ENCODE measurements around the gene STUB1. TPM values are rescaled to one million over a fixed set of nuclear protein-coding genes. Genes with fewer than 3 reads are reported as not detected.
A peak's percentile ranks its signal among the peaks of the same experiment; 100 is the strongest.

STUB1 gene
- total RNA-seq, 1 experiment from 2014 or later = 111 TPM

DNA sequence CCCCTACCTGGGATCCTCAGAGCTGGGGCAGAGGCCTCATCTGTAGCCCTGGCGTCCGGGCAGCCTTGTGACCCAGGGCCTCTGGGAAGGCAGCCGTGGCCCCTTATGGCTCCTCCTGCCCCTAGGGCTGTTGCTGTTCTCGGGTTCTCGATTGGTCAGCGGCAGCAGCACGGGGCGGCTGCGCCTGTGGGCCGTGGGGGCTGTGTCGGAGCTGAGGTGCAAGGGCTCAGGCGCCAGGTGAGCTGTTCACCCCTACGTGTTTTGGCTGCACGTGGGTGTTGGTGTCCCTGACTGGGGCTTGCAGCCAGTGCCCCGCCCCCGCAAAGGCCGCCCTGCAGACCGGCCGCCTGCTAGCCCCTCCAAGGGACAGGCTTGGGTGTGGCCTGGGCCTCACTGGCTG lies 18.1 kb upstream of the STUB1 start:
- Histone ChIP-seq H3K4me3 (replicated peaks in 1 of 2; ENCODE audit: low read depth in 1 of 2, low read length in 2 of 2) (no peak overlapping the region), H3K36me3 (ENCODE audit: control insufficient read depth in 1 of 2, insufficient read depth in 2 of 2, low read length in 2 of 2) (no peaks in the 10 kb centered on the region), H3K9ac (ENCODE audit: low read length) (no peak overlapping the region), H3K4me1 (ENCODE audit: control insufficient read depth in 1 of 2, insufficient read depth in 2 of 2, low read length in 2 of 2) (peaks cover 3 to 9% of the 10 kb centered on the region in 2 experiments; a peak in 2 of 4 replicates), H3K4me2 (ENCODE audit: low read length) (no peak overlapping the region), H3K27me3 (ENCODE audit: insufficient read depth, low read length) (no peaks in the 10 kb centered on the region), H4K20me1 (ENCODE audit: insufficient read depth) (no peaks in the 10 kb centered on the region), H2AFZ (ENCODE audit: low read depth, low read length, poor library complexity, severe bottlenecking) (no peak overlapping the region), H3K9me2 (ENCODE audit: insufficient read depth) (no peaks in the 10 kb centered on the region), H3K9me3 (ENCODE audit: control insufficient read depth in 1 of 2, insufficient read depth in 1 of 2, low read depth in 1 of 2, low read length in 2 of 2) (no peaks in the 10 kb centered on the region), H3K79me2 (ENCODE audit: insufficient read depth, low read length) (no peaks in the 10 kb centered on the region), H3K27ac (ENCODE audit: low read depth, low read length) (no peak overlapping the region; the same call in 1 of the 2 replicates)
- RAD21 ChIA-PET (ENCODE audit: low non-redundant PET in 1 of 2, low total read pairs in 2 of 2, uncharacterized antibody in 2 of 2, unreplicated experiment in 2 of 2) = no interaction called here
- BruUV-seq (replicated peaks) = no TSS peak
- ATAC-seq (no peak), DNase-seq (ENCODE audit: low read depth, low spot score) (no peak)
- intact Hi-C loops (cut with micrococcal nuclease) = no loop called here
- TF ChIP-seq EGR1 (IDR thresholded peaks at IDR 0.05; ENCODE audit: low read depth) (no peak), ZBTB33 (IDR thresholded peaks at IDR 0.05; ENCODE audit: extremely low read depth, insufficient replicate concordance, low read length) (no peak), EZH2 (IDR thresholded peaks at IDR 0.05) (no peak), POLR2AphosphoS5 (IDR thresholded peaks at IDR 0.05; ENCODE audit: low read depth, low read length) (no peak), POLR2A (IDR thresholded peaks at IDR 0.05; ENCODE audit: borderline replicate concordance, extremely low read depth, insufficient read depth, insufficient read length) (no peak)
- CTCF ChIA-PET = no interaction called here
- POLR2A ChIA-PET = no interaction called here

DNA sequence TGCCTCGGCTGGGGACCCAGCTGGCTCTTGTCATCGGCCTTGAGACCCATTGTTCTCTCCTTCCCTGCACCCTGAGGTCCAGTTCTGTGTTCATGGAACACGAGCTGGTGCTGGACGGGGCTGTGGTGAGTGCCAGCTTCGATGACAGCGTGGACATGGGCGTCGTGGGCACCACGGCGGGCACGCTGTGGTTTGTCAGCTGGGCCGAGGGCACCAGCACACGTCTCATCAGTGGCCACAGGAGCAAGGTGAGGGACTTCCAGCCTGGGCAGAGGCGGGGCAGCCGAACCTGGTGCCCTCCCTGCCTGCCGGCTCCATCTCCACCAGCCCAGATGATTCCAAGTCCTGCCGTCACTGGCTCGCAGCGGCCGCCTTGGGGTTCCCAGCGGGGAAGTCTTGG lies 17.6 kb upstream of the STUB1 start:
- no peak for DNase-seq (ENCODE audit: low read depth, low spot score)
- TF ChIP-seq RAD21 (IDR thresholded peaks at IDR 0.05; ENCODE audit: low read depth) = no peak
- no peak for TF ChIP-seq POLR2A (IDR thresholded peaks at IDR 0.05; ENCODE audit: borderline replicate concordance, extremely low read depth, insufficient read depth, insufficient read length)
- TF ChIP-seq POLR2AphosphoS5 (IDR thresholded peaks at IDR 0.05; ENCODE audit: low read depth, low read length) = no peak
- TF ChIP-seq, protein P1, sequence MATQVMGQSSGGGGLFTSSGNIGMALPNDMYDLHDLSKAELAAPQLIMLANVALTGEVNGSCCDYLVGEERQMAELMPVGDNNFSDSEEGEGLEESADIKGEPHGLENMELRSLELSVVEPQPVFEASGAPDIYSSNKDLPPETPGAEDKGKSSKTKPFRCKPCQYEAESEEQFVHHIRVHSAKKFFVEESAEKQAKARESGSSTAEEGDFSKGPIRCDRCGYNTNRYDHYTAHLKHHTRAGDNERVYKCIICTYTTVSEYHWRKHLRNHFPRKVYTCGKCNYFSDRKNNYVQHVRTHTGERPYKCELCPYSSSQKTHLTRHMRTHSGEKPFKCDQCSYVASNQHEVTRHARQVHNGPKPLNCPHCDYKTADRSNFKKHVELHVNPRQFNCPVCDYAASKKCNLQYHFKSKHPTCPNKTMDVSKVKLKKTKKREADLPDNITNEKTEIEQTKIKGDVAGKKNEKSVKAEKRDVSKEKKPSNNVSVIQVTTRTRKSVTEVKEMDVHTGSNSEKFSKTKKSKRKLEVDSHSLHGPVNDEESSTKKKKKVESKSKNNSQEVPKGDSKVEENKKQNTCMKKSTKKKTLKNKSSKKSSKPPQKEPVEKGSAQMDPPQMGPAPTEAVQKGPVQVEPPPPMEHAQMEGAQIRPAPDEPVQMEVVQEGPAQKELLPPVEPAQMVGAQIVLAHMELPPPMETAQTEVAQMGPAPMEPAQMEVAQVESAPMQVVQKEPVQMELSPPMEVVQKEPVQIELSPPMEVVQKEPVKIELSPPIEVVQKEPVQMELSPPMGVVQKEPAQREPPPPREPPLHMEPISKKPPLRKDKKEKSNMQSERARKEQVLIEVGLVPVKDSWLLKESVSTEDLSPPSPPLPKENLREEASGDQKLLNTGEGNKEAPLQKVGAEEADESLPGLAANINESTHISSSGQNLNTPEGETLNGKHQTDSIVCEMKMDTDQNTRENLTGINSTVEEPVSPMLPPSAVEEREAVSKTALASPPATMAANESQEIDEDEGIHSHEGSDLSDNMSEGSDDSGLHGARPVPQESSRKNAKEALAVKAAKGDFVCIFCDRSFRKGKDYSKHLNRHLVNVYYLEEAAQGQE (IDR thresholded peaks at IDR 0.05; ENCODE audit: low read depth) = no peak
- TF ChIP-seq CBX3 (IDR thresholded peaks at IDR 0.05; ENCODE audit: low read depth) = no peak
- TF ChIP-seq YY1 (IDR thresholded peaks at IDR 0.05; ENCODE audit: extremely low read depth, insufficient replicate concordance, low read depth, low read length) = no peak
- TF ChIP-seq CEBPB (IDR thresholded peaks at IDR 0.05; ENCODE audit: low read depth) = no peak
- no peak for TF ChIP-seq JUND (IDR thresholded peaks at IDR 0.05)
- TF ChIP-seq, protein P2, sequence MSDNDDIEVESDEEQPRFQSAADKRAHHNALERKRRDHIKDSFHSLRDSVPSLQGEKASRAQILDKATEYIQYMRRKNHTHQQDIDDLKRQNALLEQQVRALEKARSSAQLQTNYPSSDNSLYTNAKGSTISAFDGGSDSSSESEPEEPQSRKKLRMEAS (IDR thresholded peaks at IDR 0.05) = no peak
- TF ChIP-seq ATF3 (IDR thresholded peaks at IDR 0.05) = no peak
- no peak for TF ChIP-seq EGR1 (IDR thresholded peaks at IDR 0.05; ENCODE audit: low read depth)
- Histone ChIP-seq H3K36me3 (ENCODE audit: control insufficient read depth in 1 of 2, insufficient read depth in 2 of 2, low read length in 2 of 2) (no peaks in the 10 kb centered on the region), H3K79me2 (ENCODE audit: insufficient read depth, low read length) (no peaks in the 10 kb centered on the region), H3K9me2 (ENCODE audit: insufficient read depth) (no peaks in the 10 kb centered on the region), H3K9ac (ENCODE audit: low read length) (no peak overlapping the region), H3K27ac (ENCODE audit: low read depth, low read length) (no peak overlapping the region), H2AFZ (ENCODE audit: low read depth, low read length, poor library complexity, severe bottlenecking) (no peak overlapping the region), H3K9me3 (ENCODE audit: control insufficient read depth in 1 of 2, insufficient read depth in 1 of 2, low read depth in 1 of 2, low read length in 2 of 2) (no peaks in the 10 kb centered on the region), H4K20me1 (ENCODE audit: insufficient read depth) (no peaks in the 10 kb centered on the region), H3K4me1 (ENCODE audit: control insufficient read depth in 1 of 2, insufficient read depth in 2 of 2, low read length in 2 of 2) (peaks cover 3 to 12% of the 10 kb centered on the region in 2 experiments; a peak in 2 of 4 replicates), H3K4me2 (ENCODE audit: low read length) (no peak overlapping the region), H3K4me3 (replicated peaks in 1 of 2; ENCODE audit: low read depth in 1 of 2, low read length in 2 of 2) (no peak overlapping the region), H3K27me3 (ENCODE audit: insufficient read depth, low read length) (no peaks in the 10 kb centered on the region)
- CTCF ChIA-PET = no interaction called here
- POLR2A ChIA-PET = no interaction called here
- intact Hi-C loops (cut with micrococcal nuclease) = no loop called here
- TSS peak; percentile 29 for BruUV-seq (replicated peaks)
- no peak for ATAC-seq
- RAD21 ChIA-PET (ENCODE audit: low non-redundant PET in 1 of 2, low total read pairs in 2 of 2, uncharacterized antibody in 2 of 2, unreplicated experiment in 2 of 2) = no interaction called here
